ENCODE results near the gene IL5.

The IL5 gene

GRCh38 chr5:132498152-132498551, 45.2 kb downstream of the IL5 start:
- DNase-seq = peak; percentile 90 to 96

- peak in 1 of 2 donors; percentile 26 for DNase-seq
These were observed 45.8 kb downstream of the IL5 start for GRCh38 chr5:132497488-132497997.

- DNase-seq = peak; percentile 95 to 98
These were observed 46.5 kb downstream of the IL5 start for GRCh38 chr5:132496631-132497487.

- DNase-seq = peak; percentile 78 to 85
These were observed 47.1 kb downstream of the IL5 start for GRCh38 chr5:132496191-132496630.

- peak; percentile 81 to 94 for DNase-seq
These were observed 47.6 kb downstream of the IL5 start for GRCh38 chr5:132495667-132496190.

GRCh38 chr5:132493821-132494220, 49.5 kb downstream of the IL5 start:
- no peak for DNase-seq

GRCh38 chr5:132493241-132493640, 50.1 kb downstream of the IL5 start:
- no peak for DNase-seq

- peak; percentile 58 to 74 for DNase-seq
These were observed 50.8 kb downstream of the IL5 start for GRCh38 chr5:132492386-132493125.
